Smooth muscle cell (in vitro differentiated cells): ENCODE results near the gene ETDC. TPM values are rescaled to one million over a fixed set of nuclear protein-coding genes. Genes with fewer than 3 reads are reported as not detected.

Experiments used
- DNase-seq: peaks from one replicate; lab custom pipeline; 2025; ENCODE audit not compliant: unreplicated experiment; lab: John Stamatoyannopoulos, UW
- H2AFZ ChIP-seq: fragments of 200-600 bp; sonication (generic); 2 replicates; pipeline ENCODE4 v1.6.0; 2016; ENCODE audit warnings: antibody characterized with exemption, low read depth, mild to moderate bottlenecking
- H3F3A ChIP-seq: fragments of 200-600 bp; sonication (generic); 2 replicates; pipeline ENCODE4 v1.6.0; 2017; ENCODE audit warnings: antibody characterized with exemption, low read depth
- H3K27ac ChIP-seq: fragments of 200-600 bp; sonication (generic); 2 replicates; pipeline ENCODE4 v1.5.1; 2016; ENCODE audit warnings: low read depth, mild to moderate bottlenecking
- H3K27me3 ChIP-seq: fragments of 200-600 bp; sonication (generic); 2 replicates; pipeline ENCODE4 v1.6.1; 2016; ENCODE audit warnings: low read depth, mild to moderate bottlenecking
- H3K36me3 ChIP-seq: fragments of 200-600 bp; sonication (generic); 2 replicates; pipeline ENCODE4 v1.5.1; 2016; ENCODE audit warnings: low read depth
- H3K4me1 ChIP-seq: fragments of 200-600 bp; sonication (generic); 2 replicates; pipeline ENCODE4 v1.5.1; 2016; ENCODE audit warnings: low read depth
- H3K4me2 ChIP-seq: fragments of 200-600 bp; sonication (generic); 2 replicates; pipeline ENCODE4 v1.6.0; 2016; ENCODE audit warnings: mild to moderate bottlenecking
- H3K4me3 ChIP-seq: fragments of 200-600 bp; sonication (generic); 2 replicates; pipeline ENCODE4 v1.5.1; 2016; ENCODE audit warnings: mild to moderate bottlenecking
- H3K79me2 ChIP-seq: fragments of 200-600 bp; sonication (generic); 2 replicates; pipeline ENCODE4 v1.6.0; 2016; ENCODE audit warnings: low read depth, mild to moderate bottlenecking
- H3K9ac ChIP-seq: fragments of 200-600 bp; sonication (generic); 2 replicates; pipeline ENCODE4 v1.6.0; 2016; ENCODE audit warnings: low read depth
- H3K9me3 ChIP-seq: fragments of 200-600 bp; sonication (generic); replicated peaks from 2 replicates; pipeline ENCODE4 v1.5.1; 2016; ENCODE audit warnings: low read depth
- H4K20me1 ChIP-seq: fragments of 200-600 bp; sonication (generic); 2 replicates; pipeline ENCODE4 v1.6.0; 2016; ENCODE audit warnings: low read depth
- CTCF ChIP-seq: fragments of 200-600 bp; sonication (generic); IDR thresholded peaks from 2 replicates; pipeline ENCODE4 v1.5.1; 2017; ENCODE audit warnings: borderline replicate concordance, mild to moderate bottlenecking, antibody characterized with exemption; ENCODE audit not compliant: insufficient read depth, poor library complexity, severe bottlenecking
- WGBS: methylation state at CpG from one replicate; pipeline ENCODE4 v1.1.7; 2016; ENCODE audit warnings: low lambda C conversion rate; 5-methylcytosine and 5-hydroxymethylcytosine counted together
- polyA plus RNA-seq: library from polyadenylated mRNA; unstranded; fragments of >200 nt; fragmentation: Nextera tagmentation; extraction: Ambion mirVana; gene quantifications from 2 replicates; pipeline ENCODE4 v1.2.1, GENCODE V29; 2016
- total RNA-seq: library from RNA; depleted of rRNA; stranded (reverse); fragments of >200 nt; gene quantifications from 2 replicates; pipeline ENCODE4 v1.2.3, GENCODE V29; 2014

Gene ETDC
- total and polyA plus RNA-seq, 2 experiments from 2014 or later: not detected

- Histone ChIP-seq H3K4me2 (no peak overlapping the region), H3K4me1 (no peaks in the 10 kb centered on the region), H3K9me3 (no peaks in the 10 kb centered on the region), H3K27ac (no peak overlapping the region), H3K79me2 (no peaks in the 10 kb centered on the region), H4K20me1 (peaks cover 4% of the 10 kb centered on the region), H3K27me3 (no peaks in the 10 kb centered on the region), H2AFZ (no peak overlapping the region), H3F3A (no peaks in the 10 kb centered on the region), H3K36me3 (no peaks in the 10 kb centered on the region), H3K4me3 (no peak overlapping the region), H3K9ac (no peak overlapping the region)
- no peak for TF ChIP-seq CTCF
- 45% methylated on average over 1 of the region's 1 CpG for WGBS
- DNase-seq: no peak
These were observed 21.4 kb downstream of the ETDC start for GRCh38 chrX:135330706-135331105.

- Histone ChIP-seq H3K9me3 (no peaks in the 10 kb centered on the region), H3K79me2 (no peaks in the 10 kb centered on the region), H3K9ac (no peak overlapping the region), H3K36me3 (no peaks in the 10 kb centered on the region), H3K4me2 (no peak overlapping the region), H3K27me3 (no peaks in the 10 kb centered on the region), H4K20me1 (peaks cover 4% of the 10 kb centered on the region), H3K27ac (no peak overlapping the region), H3F3A (no peaks in the 10 kb centered on the region), H3K4me1 (no peaks in the 10 kb centered on the region), H3K4me3 (no peak overlapping the region), H2AFZ (no peak overlapping the region)
- WGBS: 53% methylated on average over 2 of the region's 2 CpGs
- no peak for TF ChIP-seq CTCF
- DNase-seq: no peak
These were observed 22.2 kb downstream of the ETDC start for GRCh38 chrX:135331525-135331924.

- peak overlapping the region; percentile 69 for H3K4me3 ChIP-seq
- H3K9me3 ChIP-seq: no peaks in the 10 kb centered on the region
- no peaks in the 10 kb centered on the region for H3K36me3 ChIP-seq
- peaks cover 25% of the 10 kb centered on the region for H3K79me2 ChIP-seq
- 59% methylated on average over 2 of the region's 2 CpGs for WGBS
- TF ChIP-seq CTCF: no peak
- H3K27ac ChIP-seq: no peak overlapping the region
- no peaks in the 10 kb centered on the region for H3K27me3 ChIP-seq
- H3F3A ChIP-seq: no peaks in the 10 kb centered on the region
- peaks cover 39% of the 10 kb centered on the region for H4K20me1 ChIP-seq
- H3K4me1 ChIP-seq: no peaks in the 10 kb centered on the region
- no peak for DNase-seq
- H2AFZ ChIP-seq: no peak overlapping the region
- H3K9ac ChIP-seq: no peak overlapping the region
- H3K4me2 ChIP-seq: peak overlapping the region; percentile 87
These were observed 31.6 kb downstream of the ETDC start for GRCh38 chrX:135340831-135341230.

GRCh38 chrX:135345107-135345589 is 35.9 kb downstream of the ETDC start:
- no peak for DNase-seq
- no peaks in the 10 kb centered on the region for H3K27me3 ChIP-seq
- no peaks in the 10 kb centered on the region for H3F3A ChIP-seq
- H3K9ac ChIP-seq: peak overlapping the region; percentile 58
- no peaks in the 10 kb centered on the region for H3K4me1 ChIP-seq
- peak overlapping the region; percentile 84 for H3K4me2 ChIP-seq
- peak overlapping the region; percentile 43 for H3K27ac ChIP-seq
- H3K36me3 ChIP-seq: no peaks in the 10 kb centered on the region
- H4K20me1 ChIP-seq: peaks cover 25% of the 10 kb centered on the region
- TF ChIP-seq CTCF: no peak
- peak overlapping the region; percentile 74 for H2AFZ ChIP-seq
- H3K9me3 ChIP-seq: no peaks in the 10 kb centered on the region
- peak overlapping the region; percentile 69 for H3K4me3 ChIP-seq
- WGBS: 51% methylated on average over 18 of the region's 18 CpGs
- peaks cover 23% of the 10 kb centered on the region for H3K79me2 ChIP-seq
